Duodenal mucosa (tissue), 2 donors: Measurements from ENCODE around the gene RNF31.

ENCODE experiments used
- H3K27ac ChIP-seq: one replicate; pipeline ENCODE4 v1.7.0; 2013; ENCODE audit warnings: low read depth, low read length
- H3K27me3 ChIP-seq, 2 donors: one replicate each; pipeline ENCODE4 v1.7.0; 2013; ENCODE audit warnings: low read length in 2 of 2, control low read depth in 1 of 2; ENCODE audit not compliant: insufficient read depth in 2 of 2, control insufficient read depth in 1 of 2
- H3K36me3 ChIP-seq, 2 donors: one replicate each; pipeline ENCODE4 v1.7.0; 2013; ENCODE audit warnings: low read length in 2 of 2, control low read depth in 1 of 2; ENCODE audit not compliant: insufficient read depth in 2 of 2, control insufficient read depth in 1 of 2
- H3K4me1 ChIP-seq, 2 donors: one replicate each; pipeline ENCODE4 v1.7.0; 2013; ENCODE audit warnings: low read length in 2 of 2, control low read depth in 1 of 2; ENCODE audit not compliant: insufficient read depth in 2 of 2, control insufficient read depth in 1 of 2
- H3K4me3 ChIP-seq, 2 donors: one replicate each; pipeline ENCODE4 v1.7.0; 2013; ENCODE audit warnings: low read length in 2 of 2, low read depth in 1 of 2
- H3K9ac ChIP-seq, 2 donors: one replicate each; pipeline ENCODE4 v1.7.0; 2013; ENCODE audit warnings: low read length in 2 of 2, low read depth in 1 of 2
- H3K9me3 ChIP-seq, 2 donors: one replicate each; pipeline ENCODE4 v1.7.0; 2013; ENCODE audit warnings: low read length in 2 of 2, control low read depth in 1 of 2; ENCODE audit not compliant: control insufficient read depth in 1 of 2

Gene RNF31

DNA sequence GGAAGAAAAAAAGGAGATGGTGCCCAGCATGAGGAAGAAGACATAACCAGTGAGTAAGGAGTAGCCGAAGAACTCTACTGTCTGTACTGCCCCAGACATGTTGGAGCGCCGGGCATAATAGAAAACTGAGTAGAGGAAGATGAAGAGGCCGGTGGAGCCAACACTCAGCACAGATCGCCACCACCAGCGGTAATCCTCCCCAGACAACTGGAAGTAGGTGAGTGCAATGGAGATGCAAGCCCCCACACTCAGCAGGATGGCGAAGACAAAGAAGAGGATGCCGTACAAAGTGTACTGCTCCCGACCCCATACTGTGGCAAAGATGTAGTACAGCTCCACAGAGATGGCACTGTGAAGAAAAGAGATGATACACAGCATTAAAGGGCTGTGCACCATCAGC is 42.2 kb downstream of the RNF31 start:
- Histone ChIP-seq H3K27ac (no peak overlapping the region), H3K4me1 (peaks cover 20 to 24% of the 10 kb centered on the region in 2 donors)

DNA sequence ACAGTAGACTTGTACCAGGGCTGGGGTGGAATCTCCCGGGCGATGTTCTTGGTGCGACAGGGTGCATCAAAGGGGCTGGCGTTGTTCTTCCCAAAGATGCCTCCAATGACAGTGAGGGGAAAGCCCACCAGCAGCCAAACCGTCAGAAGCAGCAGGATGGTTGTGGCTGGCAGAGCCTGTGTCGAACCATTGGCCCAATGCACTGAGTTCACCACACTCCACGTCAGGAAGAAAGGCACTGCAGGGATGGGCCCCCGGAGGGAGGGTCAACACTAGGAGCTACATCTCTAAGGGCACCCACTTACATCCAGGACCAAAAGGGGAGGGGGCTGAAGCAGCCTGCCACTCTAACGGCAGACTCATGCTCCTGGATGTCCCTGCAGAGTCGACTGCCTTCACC is 43.1 kb downstream of the RNF31 start:
- peaks cover 19 to 46% of the 10 kb centered on the region in 2 donors for H3K36me3 ChIP-seq

More for the DNA sequence above, 42.2 kb downstream of the RNF31 start:
- peak overlapping the region in 1 of 2 donors; percentile 79 for H3K4me3 ChIP-seq
- H3K27me3 ChIP-seq = no peaks in the 10 kb centered on the region
- H3K9ac ChIP-seq = no peak overlapping the region
- no peaks in the 10 kb centered on the region for H3K9me3 ChIP-seq
- peaks cover 27 to 55% of the 10 kb centered on the region in 2 donors for H3K36me3 ChIP-seq

DNA sequence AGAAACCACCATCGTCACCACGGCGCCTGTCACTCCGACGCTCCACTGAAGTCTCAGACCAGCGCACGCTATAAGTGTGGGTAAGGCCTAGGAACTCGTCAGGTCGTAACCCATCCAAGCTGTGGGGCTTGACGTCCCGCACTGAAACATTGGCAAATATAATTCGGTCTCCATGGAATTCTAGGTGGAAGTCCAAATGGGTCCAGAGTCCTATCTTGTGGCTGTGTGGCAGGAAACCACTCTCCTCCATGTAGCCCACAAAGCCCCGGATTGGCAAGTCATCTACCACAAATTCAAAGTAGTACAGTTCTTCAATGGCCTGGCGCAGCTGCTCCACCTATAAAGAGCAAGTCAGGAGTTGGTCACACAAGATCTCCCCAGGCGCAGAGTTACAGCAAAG is 45.6 kb downstream of the RNF31 start:
- H3K9ac ChIP-seq = no peak overlapping the region
- no peaks in the 10 kb centered on the region for H3K9me3 ChIP-seq
- no peaks in the 10 kb centered on the region for H3K27me3 ChIP-seq
- H3K36me3 ChIP-seq = peaks cover 10 to 31% of the 10 kb centered on the region in 2 donors
- H3K4me1 ChIP-seq = peaks cover 28% of the 10 kb centered on the region in 2 donors
- no peak overlapping the region for H3K27ac ChIP-seq
- no peak overlapping the region for H3K4me3 ChIP-seq

More for the DNA sequence above, 43.1 kb downstream of the RNF31 start:
- H3K4me3 ChIP-seq = no peak overlapping the region
- no peaks in the 10 kb centered on the region for H3K9me3 ChIP-seq
- H3K27ac ChIP-seq = no peak overlapping the region
- no peaks in the 10 kb centered on the region for H3K27me3 ChIP-seq
- peaks cover 25 to 29% of the 10 kb centered on the region in 2 donors for H3K4me1 ChIP-seq
- H3K9ac ChIP-seq = no peak overlapping the region

DNA sequence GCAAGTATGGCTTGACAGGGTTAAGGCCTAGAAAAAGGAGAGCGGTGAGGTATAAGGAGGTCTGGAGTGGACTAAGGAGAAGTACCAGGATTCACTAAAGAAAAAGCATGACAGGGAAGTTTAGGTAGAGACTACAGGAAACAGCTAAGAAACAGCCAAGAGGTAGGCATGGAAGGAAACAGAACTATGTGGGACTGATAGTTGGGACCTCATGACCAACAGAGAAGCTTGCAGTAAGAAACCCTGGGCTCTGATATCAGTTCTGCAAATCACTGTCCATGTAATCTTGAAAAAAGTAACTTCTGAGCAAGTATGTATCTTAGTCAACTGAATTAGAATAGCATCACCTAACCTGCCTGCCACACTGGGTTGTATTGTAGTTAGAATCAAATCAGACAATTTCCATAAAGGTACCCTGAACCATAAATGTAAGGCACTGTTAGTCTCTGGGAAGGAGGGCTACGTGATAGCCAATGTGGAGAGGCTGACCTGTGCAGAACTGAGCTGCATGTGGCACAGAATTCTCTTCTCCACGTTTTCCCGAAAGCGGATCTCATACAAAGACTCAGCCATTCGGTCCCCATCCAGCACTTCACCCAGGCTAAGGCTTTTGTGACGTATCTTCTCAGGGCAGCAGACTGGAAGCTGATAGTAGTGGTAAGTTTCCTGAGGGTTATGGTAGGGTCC is 47.0 kb downstream of the RNF31 start:
- Histone ChIP-seq H3K27me3 (no peaks in the 10 kb centered on the region), H3K36me3 (peaks cover 10 to 31% of the 10 kb centered on the region in 2 donors), H3K4me1 (peaks cover 28 to 29% of the 10 kb centered on the region in 2 donors), H3K9ac (peak overlapping the region; percentile 72 to 93), H3K9me3 (no peaks in the 10 kb centered on the region), H3K4me3 (peak overlapping the region; percentile 80 to 89), H3K27ac (no peak overlapping the region)

DNA sequence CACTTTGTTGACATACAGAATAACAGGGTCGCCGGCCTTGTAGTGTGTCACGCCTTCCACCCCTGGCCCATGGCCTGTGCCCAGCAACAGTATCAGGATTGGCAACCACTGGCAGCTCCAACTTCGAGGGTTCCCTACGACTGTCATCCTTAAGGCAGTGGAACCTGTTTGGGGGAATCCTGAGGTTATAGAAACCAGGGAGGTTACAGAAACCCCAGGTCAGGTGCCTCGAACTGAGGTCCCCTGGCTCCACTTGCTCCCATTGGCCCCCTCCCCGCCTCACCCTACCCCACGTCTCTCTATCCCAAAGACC is 47.5 kb downstream of the RNF31 start:
- peak overlapping the region; percentile 97 for H3K27ac ChIP-seq
- H3K9ac ChIP-seq = peak overlapping the region; percentile 72 to 93
- H3K36me3 ChIP-seq = peaks cover 10 to 29% of the 10 kb centered on the region in 2 donors
- peaks cover 26 to 29% of the 10 kb centered on the region in 2 donors for H3K4me1 ChIP-seq
- H3K4me3 ChIP-seq = peak overlapping the region; percentile 80 to 89
- H3K9me3 ChIP-seq = no peaks in the 10 kb centered on the region
- no peaks in the 10 kb centered on the region for H3K27me3 ChIP-seq

DNA sequence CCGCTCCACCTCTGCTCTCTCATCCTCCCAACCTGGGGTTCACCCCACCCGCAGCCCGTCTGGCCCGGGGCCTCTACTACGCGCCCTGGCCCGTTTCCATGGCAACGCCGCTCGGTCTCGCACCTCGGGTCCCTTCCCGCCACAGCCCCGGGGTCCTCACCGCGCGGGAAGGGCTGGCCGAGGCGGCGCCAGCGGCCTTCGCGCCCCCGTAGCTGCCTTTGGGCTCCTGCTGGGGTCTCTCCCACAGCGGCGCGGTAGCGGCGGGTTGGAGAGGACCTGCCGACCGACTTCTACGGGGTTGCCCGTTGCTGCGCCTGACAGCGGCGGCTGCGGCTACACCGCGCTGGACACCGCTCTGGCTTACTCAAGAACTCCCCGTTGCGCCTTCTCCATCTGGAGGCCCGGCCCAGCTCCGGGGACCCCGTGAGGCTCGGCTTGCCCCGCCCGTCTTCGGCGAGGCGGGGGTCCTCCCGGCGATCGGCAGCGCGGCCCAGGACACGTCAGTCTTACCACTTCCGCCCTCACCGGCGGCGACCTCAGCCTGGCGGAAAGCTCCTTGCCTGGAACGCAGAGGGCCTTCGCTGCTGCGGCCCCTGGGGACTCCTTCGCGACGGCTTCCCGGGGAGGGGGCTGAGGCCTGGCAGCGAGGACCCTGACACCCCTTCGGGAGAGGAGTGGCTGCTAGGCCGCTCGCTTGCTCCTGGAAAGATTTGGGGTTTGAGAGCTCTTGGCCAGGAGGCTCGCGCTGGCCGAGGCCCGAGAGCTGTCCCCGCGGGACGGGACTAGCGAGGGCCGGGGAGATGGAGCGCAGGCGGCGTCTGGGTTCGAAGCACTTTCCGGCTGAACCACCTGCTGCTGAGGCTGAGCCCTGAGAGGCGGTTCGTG is 48.1 kb downstream of the RNF31 start, which contains the start of gene TM9SF1:
Gene TM9SF1 (minus strand): TSS at position 256 of the 885 bp plus-strand sequence. CDS start 422 bp downstream, outside the sequence.
- Histone ChIP-seq H3K36me3 (peaks cover 8 to 23% of the 10 kb centered on the region in 2 donors), H3K9me3 (no peaks in the 10 kb centered on the region), H3K4me3 (peak within 1 kb of the TSS; percentile 80 to 89), H3K9ac (peak within 1 kb of the TSS; percentile 72 to 93), H3K27ac (peak within 1 kb of the TSS; percentile 97), H3K4me1 (peaks cover 26 to 29% of the 10 kb centered on the region in 2 donors), H3K27me3 (no peaks in the 10 kb centered on the region)

DNA sequence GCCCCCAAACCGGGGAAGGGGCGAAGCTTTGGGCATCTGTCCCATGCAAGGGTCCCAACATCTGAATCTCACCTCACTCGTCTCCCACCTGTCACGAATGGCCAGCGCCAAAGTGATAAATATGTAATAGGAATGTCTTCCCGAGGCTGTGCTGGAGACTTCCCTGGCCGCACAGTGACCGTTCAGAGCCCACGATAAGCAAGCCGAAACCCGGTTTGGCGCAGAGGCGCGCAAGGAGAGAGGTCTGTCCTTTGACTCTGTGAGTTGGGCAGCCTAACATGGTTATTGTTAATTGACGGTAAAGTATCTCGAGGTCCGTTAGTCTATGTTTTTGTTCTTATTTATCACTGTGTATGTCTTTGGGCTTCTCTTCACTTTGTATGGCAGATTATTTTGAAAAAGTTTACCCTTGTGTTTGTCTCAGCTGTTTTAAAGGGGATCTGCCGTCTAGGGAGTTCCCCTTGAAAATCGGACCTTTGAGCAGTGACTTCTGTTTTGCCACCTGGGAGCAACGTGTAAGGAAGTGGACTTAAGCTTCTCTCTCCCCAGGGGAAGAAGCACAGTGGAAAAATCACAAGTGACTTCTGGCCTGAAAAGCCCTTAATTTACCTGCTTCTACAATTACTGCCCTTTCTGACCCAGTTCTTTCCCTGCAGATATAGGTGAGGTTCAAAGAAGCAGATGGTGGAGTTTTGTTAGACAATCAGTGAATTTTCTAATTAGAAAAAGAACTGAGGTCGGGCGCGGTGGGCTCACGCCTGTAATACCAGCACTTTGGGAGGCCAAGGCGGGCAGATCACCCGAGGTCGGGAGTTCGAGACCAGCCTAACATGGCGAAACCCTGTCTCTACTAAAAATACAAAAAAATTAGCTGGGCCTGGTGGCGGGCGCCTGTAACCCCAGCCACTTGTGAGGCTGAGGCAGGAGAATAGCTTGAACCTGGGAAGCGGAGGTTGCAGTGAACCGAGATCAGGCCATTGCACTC is 49.1 kb downstream of the RNF31 start:
- H3K36me3 ChIP-seq = peaks cover 7 to 17% of the 10 kb centered on the region in 2 donors
- H3K27me3 ChIP-seq = no peaks in the 10 kb centered on the region
- H3K9ac ChIP-seq = peak overlapping the region; percentile 72 to 93
- H3K27ac ChIP-seq = peak overlapping the region; percentile 97
- H3K4me1 ChIP-seq = peaks cover 26 to 29% of the 10 kb centered on the region in 2 donors
- H3K9me3 ChIP-seq = no peaks in the 10 kb centered on the region
- peak overlapping the region; percentile 80 to 89 for H3K4me3 ChIP-seq

DNA sequence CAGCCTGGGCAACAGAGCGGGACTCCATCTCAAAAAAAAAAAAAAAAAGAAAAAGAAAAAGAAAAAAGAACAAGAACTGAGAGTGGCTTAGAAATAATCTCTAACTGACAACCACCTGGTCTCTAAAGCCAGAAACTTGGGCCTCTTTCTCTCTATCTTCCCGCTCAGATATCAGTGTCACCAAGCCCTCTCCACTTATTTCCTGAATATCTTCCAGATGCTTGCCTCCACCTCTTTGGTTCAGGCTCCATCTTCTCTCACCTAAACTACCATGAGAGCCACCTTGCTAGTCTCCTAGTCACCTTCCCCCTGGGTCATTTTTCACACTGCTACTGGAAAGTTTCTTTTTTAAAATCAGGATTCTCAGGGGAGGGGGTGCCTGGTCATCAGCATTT is 49.8 kb downstream of the RNF31 start:
- Histone ChIP-seq H3K9ac (no peak overlapping the region), H3K9me3 (no peaks in the 10 kb centered on the region), H3K36me3 (peaks cover 5 to 15% of the 10 kb centered on the region in 2 donors), H3K27me3 (no peaks in the 10 kb centered on the region), H3K27ac (no peak overlapping the region), H3K4me1 (peaks cover 26 to 29% of the 10 kb centered on the region in 2 donors), H3K4me3 (peak overlapping the region in 1 of 2 donors; percentile 80)

DNA sequence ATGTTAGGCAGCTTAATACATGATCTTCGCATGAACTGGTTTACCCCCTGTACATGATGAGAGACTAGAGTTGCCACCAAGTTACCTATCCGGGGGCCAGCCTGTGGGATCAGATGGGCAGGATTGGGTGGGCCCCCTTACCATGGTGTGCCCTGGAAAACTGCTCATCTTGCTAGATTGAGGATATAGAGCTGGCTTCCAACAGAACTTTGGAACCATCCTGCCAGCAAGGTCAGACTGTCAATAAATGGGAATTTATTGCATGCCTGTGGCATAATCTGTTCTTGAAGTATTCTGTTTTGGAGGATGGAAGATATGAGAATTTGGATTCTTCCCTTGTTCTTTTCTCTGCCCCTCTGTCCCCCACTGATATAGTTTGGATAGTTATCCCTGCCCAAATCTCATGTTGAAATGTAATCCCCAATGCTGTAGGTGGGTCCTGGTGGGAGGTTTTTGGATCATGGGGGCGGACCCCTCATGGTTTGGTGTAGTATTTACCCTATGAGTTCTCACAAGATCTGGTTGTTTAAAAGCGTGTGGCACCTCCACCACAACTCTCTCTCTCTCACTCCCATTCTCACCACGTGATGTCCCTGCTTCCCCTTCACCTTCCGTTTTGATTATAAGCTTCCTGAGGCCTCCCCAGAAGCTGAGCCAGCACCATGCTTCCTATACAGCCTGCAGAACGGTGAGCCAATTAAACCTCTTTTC is 51.7 kb downstream of the RNF31 start:
- H3K27me3 ChIP-seq = no peaks in the 10 kb centered on the region
- peaks cover 24 to 28% of the 10 kb centered on the region in 2 donors for H3K4me1 ChIP-seq
- H3K9ac ChIP-seq = no peak overlapping the region
- H3K27ac ChIP-seq = no peak overlapping the region
- H3K4me3 ChIP-seq = no peak overlapping the region
- no peaks in the 10 kb centered on the region for H3K9me3 ChIP-seq
- peaks cover 0 to 9% of the 10 kb centered on the region in 2 donors for H3K36me3 ChIP-seq
